Uterus (tissue), 2 donors: ENCODE data around the gene GARNL3.

ENCODE experiments used
- POLR2A ChIP-seq, 2 donors: fragments of 450-650 bp; IDR thresholded peaks; one replicate each; pipeline ENCODE4 v1.6.1; 2016; ENCODE audit warnings: antibody characterized with exemption in 2 of 2, mild to moderate bottlenecking in 1 of 2, moderate library complexity in 1 of 2
- TF ChIP-seq, protein P1 (sequence below), 4 experiments: fragments of 200-600 bp in 2 of 4; fragments of 450-650 bp in 2 of 4; sonication (generic) in 2 of 4; IDR thresholded peaks; one replicate each; pipeline ENCODE4 v1.5.1; 2016 to 2019; ENCODE audit warnings: antibody characterized with exemption in 4 of 4, mild to moderate bottlenecking in 2 of 4, moderate library complexity in 1 of 4

GRCh38 chr9:127280880-127281660 is 16.5 kb downstream of the GARNL3 start:
- TF ChIP-seq, protein P1, sequence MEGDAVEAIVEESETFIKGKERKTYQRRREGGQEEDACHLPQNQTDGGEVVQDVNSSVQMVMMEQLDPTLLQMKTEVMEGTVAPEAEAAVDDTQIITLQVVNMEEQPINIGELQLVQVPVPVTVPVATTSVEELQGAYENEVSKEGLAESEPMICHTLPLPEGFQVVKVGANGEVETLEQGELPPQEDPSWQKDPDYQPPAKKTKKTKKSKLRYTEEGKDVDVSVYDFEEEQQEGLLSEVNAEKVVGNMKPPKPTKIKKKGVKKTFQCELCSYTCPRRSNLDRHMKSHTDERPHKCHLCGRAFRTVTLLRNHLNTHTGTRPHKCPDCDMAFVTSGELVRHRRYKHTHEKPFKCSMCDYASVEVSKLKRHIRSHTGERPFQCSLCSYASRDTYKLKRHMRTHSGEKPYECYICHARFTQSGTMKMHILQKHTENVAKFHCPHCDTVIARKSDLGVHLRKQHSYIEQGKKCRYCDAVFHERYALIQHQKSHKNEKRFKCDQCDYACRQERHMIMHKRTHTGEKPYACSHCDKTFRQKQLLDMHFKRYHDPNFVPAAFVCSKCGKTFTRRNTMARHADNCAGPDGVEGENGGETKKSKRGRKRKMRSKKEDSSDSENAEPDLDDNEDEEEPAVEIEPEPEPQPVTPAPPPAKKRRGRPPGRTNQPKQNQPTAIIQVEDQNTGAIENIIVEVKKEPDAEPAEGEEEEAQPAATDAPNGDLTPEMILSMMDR (IDR thresholded peaks at IDR 0.05), result no peak
- no peak for TF ChIP-seq POLR2A (IDR thresholded peaks at IDR 0.05)
